HUES6 (cell line): ENCODE results near the gene TRAF4.
"Not testable (repeated sequence)": the region's sequence is repeated elsewhere in the genome, so short reads cannot be mapped to it uniquely, and the experiment has no call there.

Experiments
- H3K27ac ChIP-seq: 2 replicates; pipeline ENCODE4 v1.7.0; 2013; ENCODE audit warnings: low read depth, mild to moderate bottlenecking, low read length, inconsistent platforms
- H3K27me3 ChIP-seq: 2 replicates; pipeline ENCODE4 v1.6.1; 2013; ENCODE audit warnings: low read length; ENCODE audit not compliant: control insufficient read depth, insufficient read depth
- H3K36me3 ChIP-seq: 2 replicates; pipeline ENCODE4 v1.6.1; 2013; ENCODE audit warnings: low read length; ENCODE audit not compliant: control insufficient read depth, insufficient read depth
- H3K4me1 ChIP-seq: 2 replicates; pipeline ENCODE4 v1.6.1; 2013; ENCODE audit warnings: low read length; ENCODE audit not compliant: control insufficient read depth, insufficient read depth
- H3K4me3 ChIP-seq: 2 replicates; pipeline ENCODE4 v1.5.1; 2013; ENCODE audit warnings: low read depth, low read length
- H3K9ac ChIP-seq: one replicate; pipeline ENCODE4 v1.6.1; 2013; ENCODE audit warnings: mild to moderate bottlenecking, low read length
- H3K9me3 ChIP-seq: 2 replicates; pipeline ENCODE4 v1.6.1; 2013; ENCODE audit warnings: low read depth, low read length; ENCODE audit not compliant: control insufficient read depth, insufficient read depth

TRAF4 gene

GRCh38 chr17:28735913-28736769 lies 7.7 kb upstream of the TRAF4 start:
- H3K27ac ChIP-seq, H3K4me1 ChIP-seq, H3K9me3 ChIP-seq, H3K9ac ChIP-seq, H3K4me3 ChIP-seq, H3K27me3 ChIP-seq: not testable (repeated sequence)
- peaks cover 45% of the 10 kb centered on the region for H3K36me3 ChIP-seq

DNA sequence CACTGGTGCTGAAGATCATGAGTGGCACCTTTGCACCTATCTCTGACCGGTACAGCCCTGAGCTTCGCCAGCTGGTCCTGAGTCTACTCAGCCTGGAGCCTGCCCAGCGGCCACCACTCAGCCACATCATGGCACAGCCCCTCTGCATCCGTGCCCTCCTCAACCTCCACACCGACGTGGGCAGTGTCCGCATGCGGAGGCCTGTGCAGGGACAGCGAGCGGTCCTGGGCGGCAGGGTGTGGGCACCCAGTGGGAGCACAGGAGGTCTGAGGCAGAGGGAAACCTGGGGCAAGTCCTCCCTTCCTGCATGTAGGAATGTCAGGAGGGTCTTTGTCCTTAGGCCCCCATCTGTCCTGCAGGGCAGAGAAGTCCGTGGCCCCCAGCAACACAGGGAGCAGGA lies 6.5 kb upstream of the TRAF4 start:
- Histone ChIP-seq H3K27ac (no peak overlapping the region), H3K36me3 (peaks cover 49% of the 10 kb centered on the region), H3K9me3 (no peaks in the 10 kb centered on the region), H3K4me1 (peaks cover 9% of the 10 kb centered on the region; the same call in 1 of the 2 replicates), H3K4me3 (no peak overlapping the region), H3K27me3 (no peaks in the 10 kb centered on the region), H3K9ac (no peak overlapping the region)

DNA sequence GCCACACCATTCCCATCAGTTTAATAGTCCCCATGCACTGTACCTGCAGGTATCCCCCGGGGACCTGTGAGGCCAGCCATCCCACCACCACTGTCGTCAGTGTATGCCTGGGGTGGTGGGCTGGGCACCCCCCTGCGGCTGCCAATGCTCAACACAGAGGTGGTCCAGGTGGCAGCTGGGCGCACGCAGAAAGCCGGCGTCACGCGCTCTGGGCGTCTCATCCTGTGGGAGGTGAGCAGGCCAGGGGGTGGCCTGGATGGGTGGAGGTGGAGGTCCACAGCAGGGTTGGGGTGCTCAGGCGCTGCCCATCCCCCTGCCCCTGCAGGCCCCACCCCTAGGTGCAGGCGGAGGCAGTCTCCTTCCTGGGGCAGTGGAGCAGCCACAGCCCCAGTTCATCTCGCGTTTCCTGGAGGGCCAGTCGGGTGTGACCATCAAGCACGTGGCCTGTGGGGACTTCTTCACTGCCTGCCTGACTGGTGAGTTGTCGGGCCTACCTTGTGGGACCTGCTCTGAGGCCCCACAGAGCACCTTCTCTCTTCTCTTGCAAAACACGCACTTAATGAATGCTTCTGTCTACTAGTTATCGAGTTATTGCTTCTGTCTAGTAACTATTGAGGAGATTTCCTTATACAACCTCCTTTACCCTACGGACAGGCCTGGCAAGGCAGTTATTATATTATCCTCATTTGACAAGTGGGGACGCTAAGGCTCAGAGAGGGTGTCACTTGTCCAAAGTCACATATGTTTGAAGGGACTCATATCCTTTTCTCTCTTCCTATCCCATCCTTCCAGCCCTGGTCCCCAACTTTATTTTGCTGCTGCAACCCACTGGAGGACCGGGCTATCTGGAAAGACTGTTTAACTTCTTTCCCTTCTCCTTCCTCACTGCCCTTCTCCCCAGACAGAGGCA lies 5.8 kb upstream of the TRAF4 start:
- Histone ChIP-seq H3K36me3 (peaks cover 49% of the 10 kb centered on the region), H3K9me3 (no peaks in the 10 kb centered on the region), H3K4me1 (peaks cover 15% of the 10 kb centered on the region), H3K4me3 (no peak overlapping the region), H3K27ac (no peak overlapping the region), H3K27me3 (no peaks in the 10 kb centered on the region), H3K9ac (no peak overlapping the region)

GRCh38 chr17:28738680-28739384 lies 5.0 kb upstream of the TRAF4 start:
- H3K9ac ChIP-seq = no peak overlapping the region
- H3K27me3 ChIP-seq = no peaks in the 10 kb centered on the region
- H3K4me1 ChIP-seq = peaks cover 15% of the 10 kb centered on the region
- no peak overlapping the region for H3K4me3 ChIP-seq
- peaks cover 47% of the 10 kb centered on the region for H3K36me3 ChIP-seq
- no peak overlapping the region for H3K27ac ChIP-seq
- H3K9me3 ChIP-seq = no peaks in the 10 kb centered on the region

DNA sequence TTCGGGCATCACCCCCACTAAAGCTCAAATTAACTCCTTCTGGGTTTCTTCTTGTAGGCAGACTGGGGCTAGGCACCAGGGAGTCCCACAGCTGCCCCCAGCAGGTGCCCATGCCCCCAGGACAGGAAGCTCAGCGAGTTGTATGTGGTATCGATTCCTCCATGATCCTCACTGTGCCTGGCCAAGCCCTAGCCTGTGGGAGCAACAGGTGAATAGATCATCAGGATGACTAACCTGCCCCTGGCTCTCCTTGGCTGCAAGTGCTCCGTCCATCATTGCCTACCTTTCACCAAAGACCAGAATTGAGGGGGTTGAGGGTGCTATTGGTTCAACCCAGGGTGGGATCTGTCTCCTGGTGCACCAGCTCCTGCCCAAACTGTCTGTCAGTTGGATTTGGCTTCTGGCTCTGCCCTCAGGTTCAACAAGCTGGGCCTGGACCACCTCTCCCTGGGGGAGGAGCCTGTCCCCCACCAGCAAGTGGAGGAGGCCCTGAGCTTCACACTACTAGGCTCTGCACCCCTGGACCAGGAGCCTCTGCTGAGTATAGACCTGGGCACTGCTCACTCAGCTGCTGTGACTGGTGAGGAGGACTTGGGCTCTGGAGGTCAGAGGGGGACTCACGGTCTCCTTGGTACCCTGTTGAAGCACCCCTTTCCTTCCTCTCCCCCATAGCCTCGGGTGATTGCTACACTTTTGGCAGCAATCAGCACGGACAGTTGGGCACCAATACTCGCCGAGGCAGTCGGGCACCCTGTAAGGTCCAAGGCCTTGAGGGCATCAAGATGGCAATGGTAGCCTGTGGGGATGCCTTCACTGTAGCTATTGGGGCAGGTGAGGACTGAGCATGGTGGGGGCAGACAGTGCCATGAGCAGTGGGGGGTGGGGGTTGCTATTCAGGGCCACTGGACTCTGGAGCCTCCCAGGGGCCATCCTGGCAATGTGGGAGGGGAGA lies 3.1 kb upstream of the TRAF4 start:
- no peaks in the 10 kb centered on the region for H3K9me3 ChIP-seq
- peaks cover 12% of the 10 kb centered on the region for H3K4me1 ChIP-seq
- H3K4me3 ChIP-seq = no peak overlapping the region
- no peak overlapping the region for H3K27ac ChIP-seq
- peaks cover 41% of the 10 kb centered on the region for H3K36me3 ChIP-seq
- no peaks in the 10 kb centered on the region for H3K27me3 ChIP-seq
- no peak overlapping the region for H3K9ac ChIP-seq

DNA sequence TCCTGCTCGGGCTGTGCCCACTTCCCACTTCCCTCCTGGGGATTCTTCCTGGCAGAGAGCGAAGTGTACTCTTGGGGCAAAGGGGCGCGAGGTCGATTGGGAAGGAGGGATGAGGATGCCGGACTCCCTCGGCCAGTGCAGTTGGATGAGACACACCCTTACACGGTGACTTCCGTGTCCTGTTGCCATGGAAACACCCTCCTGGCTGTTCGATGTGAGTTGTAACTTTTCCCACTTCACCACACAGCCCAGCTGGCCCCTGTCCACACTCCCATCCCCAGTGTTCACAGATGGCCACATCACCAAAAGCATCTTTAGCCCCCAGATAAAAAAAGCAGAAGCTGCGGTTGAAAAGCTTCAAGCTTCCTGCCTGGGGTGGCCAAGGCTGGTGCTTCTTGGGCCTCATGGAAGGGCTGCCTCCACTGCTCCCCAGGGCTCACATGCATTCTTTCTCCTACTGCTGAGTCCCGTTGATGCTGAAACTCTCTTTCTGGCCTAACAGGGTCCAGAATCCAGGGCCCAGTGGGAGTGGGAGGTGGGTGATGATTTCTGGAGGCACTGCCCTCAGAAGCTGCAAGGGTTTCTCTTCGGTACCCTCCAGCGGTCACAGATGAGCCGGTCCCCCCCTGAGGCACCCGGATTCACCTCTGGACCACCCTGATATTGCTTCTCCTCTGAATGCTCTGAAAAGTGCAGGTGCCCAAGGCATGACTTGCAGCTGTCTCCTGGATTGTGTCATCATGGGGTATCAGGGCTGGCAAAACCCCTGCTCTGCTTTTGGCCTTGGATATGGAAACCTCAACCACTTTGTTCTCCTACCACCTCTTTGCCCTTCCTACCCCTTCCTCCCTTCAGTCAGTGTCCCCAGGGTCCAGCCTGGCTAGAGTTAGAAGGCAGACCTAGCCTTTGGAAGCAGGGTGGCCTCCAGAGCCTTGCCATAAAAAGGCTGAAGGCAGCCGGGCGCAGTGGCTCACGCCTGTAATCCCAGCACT lies 2.2 kb upstream of the TRAF4 start:
- Histone ChIP-seq H3K4me3 (no peak overlapping the region), H3K36me3 (peaks cover 51% of the 10 kb centered on the region), H3K27ac (no peak overlapping the region), H3K27me3 (no peaks in the 10 kb centered on the region), H3K9ac (no peak overlapping the region), H3K4me1 (peaks cover 22% of the 10 kb centered on the region), H3K9me3 (no peaks in the 10 kb centered on the region)

DNA sequence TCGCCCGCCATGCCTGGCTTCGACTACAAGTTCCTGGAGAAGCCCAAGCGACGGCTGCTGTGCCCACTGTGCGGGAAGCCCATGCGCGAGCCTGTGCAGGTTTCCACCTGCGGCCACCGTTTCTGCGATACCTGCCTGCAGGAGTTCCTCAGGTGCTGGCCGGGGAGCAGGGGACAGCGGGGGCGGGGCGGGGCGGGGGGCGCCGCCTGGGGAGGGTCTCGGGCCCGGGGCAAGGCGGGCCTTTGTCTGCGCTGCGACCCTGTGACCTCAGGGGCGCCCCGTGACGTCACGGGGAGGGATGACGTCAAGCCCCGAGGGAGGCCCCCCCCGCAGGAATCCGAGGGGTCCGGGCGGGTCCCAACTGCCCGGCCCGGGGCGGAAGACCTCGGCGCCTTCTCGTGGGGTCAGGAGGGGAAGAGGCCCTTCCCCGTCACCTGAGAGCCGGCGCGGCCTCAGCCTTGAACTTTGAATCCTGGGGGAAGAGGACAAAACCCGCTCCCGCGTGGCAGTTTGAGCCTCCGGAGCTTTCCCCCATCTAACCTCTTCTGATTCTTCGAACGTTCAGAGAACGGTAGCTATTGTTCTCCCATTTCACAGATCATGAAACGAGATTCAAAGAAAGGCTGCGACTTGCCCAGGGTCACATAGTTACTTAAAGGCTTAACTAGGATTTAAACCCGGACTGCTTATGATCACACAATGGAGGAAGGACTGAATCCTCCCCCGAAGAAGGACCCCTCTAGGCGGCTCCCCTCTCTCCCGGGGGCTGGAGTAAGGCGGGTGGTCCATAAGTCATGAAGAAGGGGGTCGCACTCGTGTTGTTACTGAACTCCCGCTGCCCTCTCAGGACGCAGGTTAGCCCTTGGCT lies 527 bp downstream of the TRAF4 start:
- Histone ChIP-seq H3K27ac (peak overlapping the region; percentile 86), H3K4me1 (peaks cover 33% of the 10 kb centered on the region), H3K4me3 (peak overlapping the region; percentile 71), H3K27me3 (no peaks in the 10 kb centered on the region), H3K36me3 (peaks cover 56% of the 10 kb centered on the region), H3K9me3 (no peaks in the 10 kb centered on the region), H3K9ac (peak overlapping the region; percentile 99)

DNA sequence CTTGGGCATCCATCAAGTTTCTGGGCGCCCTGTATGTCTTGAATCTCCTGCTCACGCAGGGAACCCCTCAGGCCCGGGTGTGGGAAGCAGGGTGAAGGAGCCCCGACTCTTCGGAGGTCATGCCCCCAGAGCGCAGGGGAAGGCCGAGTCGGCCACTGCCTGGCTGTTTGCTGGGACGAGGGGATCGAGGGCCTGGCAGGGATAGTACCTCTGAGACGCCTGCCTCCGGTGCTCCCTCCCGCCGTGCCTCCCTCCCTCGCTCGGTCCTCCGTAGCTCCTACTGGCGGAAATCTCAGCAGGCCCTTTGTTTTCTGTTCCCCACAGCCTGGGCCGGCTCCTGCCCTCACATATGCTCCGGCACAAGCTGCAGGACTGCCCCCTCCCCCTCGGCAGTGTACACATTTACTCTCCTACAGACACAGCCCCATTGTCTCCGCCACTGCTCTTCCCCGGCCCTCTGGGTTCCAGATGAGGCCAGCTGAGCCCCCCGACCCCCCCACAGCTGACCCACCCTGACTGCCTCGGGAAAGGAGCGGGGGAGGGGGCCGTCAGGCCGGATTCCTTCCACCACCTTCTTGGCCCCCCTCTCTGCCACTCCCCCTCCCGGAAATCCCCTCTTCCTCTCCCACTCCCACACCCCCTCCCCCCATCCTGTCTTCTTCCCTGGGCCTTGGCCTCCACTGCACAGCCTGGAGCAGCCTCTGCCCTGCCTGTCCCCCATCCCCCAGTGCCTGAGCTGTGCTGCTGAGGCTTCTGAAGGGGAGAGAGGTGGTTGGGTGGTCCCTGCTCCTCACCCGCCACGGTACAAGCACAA lies 1.4 kb downstream of the TRAF4 start:
- H3K9ac ChIP-seq = peak overlapping the region; percentile 98
- no peaks in the 10 kb centered on the region for H3K9me3 ChIP-seq
- no peaks in the 10 kb centered on the region for H3K27me3 ChIP-seq
- peaks cover 62% of the 10 kb centered on the region for H3K36me3 ChIP-seq
- H3K4me3 ChIP-seq = peak overlapping the region; percentile 71
- H3K27ac ChIP-seq = peak overlapping the region; percentile 86
- H3K4me1 ChIP-seq = peaks cover 33% of the 10 kb centered on the region
